HepG2 (cell line): ENCODE results near the gene TIMM17A. TPM values are rescaled to one million over a fixed set of nuclear protein-coding genes. Genes with fewer than 3 reads are reported as not detected.

Experiments
- NCOR1 ChIP-seq: fragments of 200-600 bp; sonication (generic); IDR thresholded peaks from 2 replicates; pipeline ENCODE4 v1.7.0; 2017; ENCODE audit warnings: antibody characterized with exemption, low read length, borderline replicate concordance
- NONO ChIP-seq, 2 experiments: fragments of 450-650 bp in 1 of 2; sonication (generic) in 1 of 2; formaldehyde crosslinking in 1 of 2; IDR thresholded peaks in 1 of 2; conservative IDR thresholded peaks in 1 of 2; 2 replicates each; pipeline versions ENCODE4 v1.6.1 to v1.8.0; 2017 to 2022; ENCODE audit warnings: mild to moderate bottlenecking in 1 of 2, missing genetic modification reagents in 1 of 2, moderate library complexity in 1 of 2
- SALL1 ChIP-seq: sonication (generic); formaldehyde crosslinking; IDR thresholded peaks from 2 replicates; pipeline ENCODE4 v1.8.0; 2022; ENCODE audit warnings: mild to moderate bottlenecking, missing genetic modification reagents
- TAF15 ChIP-seq: fragments of 200-400 bp; formaldehyde crosslinking; IDR thresholded peaks from one replicate; pipeline ENCODE4 v1.6.1; 2018; ENCODE audit warnings: mild to moderate bottlenecking, low read depth, low read length; ENCODE audit not compliant: poor library complexity, severe bottlenecking
- ZBTB7A ChIP-seq: sonication (generic); formaldehyde crosslinking; IDR thresholded peaks from 2 replicates; pipeline ENCODE4 v1.8.0; 2022; ENCODE audit warnings: mild to moderate bottlenecking, missing genetic modification reagents
- ZNF235 ChIP-seq: sonication (generic); formaldehyde crosslinking; IDR thresholded peaks from 2 replicates; pipeline ENCODE4 v1.8.1; 2023; ENCODE audit warnings: mild to moderate bottlenecking, missing genetic modification reagents, borderline replicate concordance
- ZNF337 ChIP-seq: sonication (generic); formaldehyde crosslinking; IDR thresholded peaks from 2 replicates; pipeline ENCODE4 v1.5.1; 2020; ENCODE audit warnings: missing genetic modification reagents, low read depth, mild to moderate bottlenecking, borderline replicate concordance
- ZNF530 ChIP-seq: sonication (generic); formaldehyde crosslinking; IDR thresholded peaks from 2 replicates; pipeline ENCODE4 v1.5.0; 2020; ENCODE audit warnings: low read depth, mild to moderate bottlenecking, missing genetic modification reagents
- ZNF883 ChIP-seq: sonication (generic); formaldehyde crosslinking; IDR thresholded peaks from 2 replicates; pipeline ENCODE4 v1.5.1; 2020; ENCODE audit warnings: mild to moderate bottlenecking, missing genetic modification reagents; ENCODE audit errors: not compliant biosample characterization
- polyA plus RNA-seq, 8 experiments: library from polyadenylated mRNA; depleted of rRNA in 3 of 8; stranded (reverse) in 7 of 8; unstranded in 1 of 8; fragments of >200 nt; fragmentation: Illumina TruSeq in 4 of 8; extraction: Trizol in 4 of 8; gene quantifications; 2 replicates each; pipeline versions ENCODE4 v1.2.1 to v1.2.3, GENCODE V29; 2011 to 2016; ENCODE audit warnings: low read depth in 4 of 8, missing spikeins in 1 of 8, mixed read lengths in 1 of 8; ENCODE audit not compliant: insufficient read depth in 1 of 8
- total RNA-seq, 5 experiments: library from RNA; depleted of rRNA; stranded (reverse); fragments of >200 nt; fragmentation: Illumina TruSeq; extraction: Trizol; gene quantifications; 2 replicates each; pipeline ENCODE4 v1.2.3, GENCODE V29; 2016; ENCODE audit warnings: low read depth in 1 of 5
- TF ChIP-seq, protein P1 (sequence below): sonication (generic); formaldehyde crosslinking; IDR thresholded peaks from 2 replicates; pipeline ENCODE4 v1.9.0; 2022; ENCODE audit warnings: missing genetic modification reagents, mild to moderate bottlenecking, borderline replicate concordance
- TF ChIP-seq, protein P2 (sequence below): sonication (generic); formaldehyde crosslinking; IDR thresholded peaks from 2 replicates; pipeline ENCODE4 v1.5.1; 2020; ENCODE audit warnings: missing genetic modification reagents, mild to moderate bottlenecking, borderline replicate concordance
- TF ChIP-seq, protein P3 (sequence below): sonication (generic); formaldehyde crosslinking; IDR thresholded peaks from 2 replicates; pipeline ENCODE4 v1.5.1; 2020; ENCODE audit warnings: missing genetic modification reagents, mild to moderate bottlenecking, borderline replicate concordance
- TF ChIP-seq, protein P4 (sequence below): sonication (generic); formaldehyde crosslinking; IDR thresholded peaks from 2 replicates; pipeline ENCODE4 v1.4.0; 2020; ENCODE audit warnings: missing genetic modification reagents, borderline replicate concordance

TIMM17A gene
- total and polyA plus RNA-seq, 2 of the 13 experiments (the other 11 are each of a cell fraction or from before 2014, with no cell fraction given), result 50.8 to 97.8 TPM

DNA sequence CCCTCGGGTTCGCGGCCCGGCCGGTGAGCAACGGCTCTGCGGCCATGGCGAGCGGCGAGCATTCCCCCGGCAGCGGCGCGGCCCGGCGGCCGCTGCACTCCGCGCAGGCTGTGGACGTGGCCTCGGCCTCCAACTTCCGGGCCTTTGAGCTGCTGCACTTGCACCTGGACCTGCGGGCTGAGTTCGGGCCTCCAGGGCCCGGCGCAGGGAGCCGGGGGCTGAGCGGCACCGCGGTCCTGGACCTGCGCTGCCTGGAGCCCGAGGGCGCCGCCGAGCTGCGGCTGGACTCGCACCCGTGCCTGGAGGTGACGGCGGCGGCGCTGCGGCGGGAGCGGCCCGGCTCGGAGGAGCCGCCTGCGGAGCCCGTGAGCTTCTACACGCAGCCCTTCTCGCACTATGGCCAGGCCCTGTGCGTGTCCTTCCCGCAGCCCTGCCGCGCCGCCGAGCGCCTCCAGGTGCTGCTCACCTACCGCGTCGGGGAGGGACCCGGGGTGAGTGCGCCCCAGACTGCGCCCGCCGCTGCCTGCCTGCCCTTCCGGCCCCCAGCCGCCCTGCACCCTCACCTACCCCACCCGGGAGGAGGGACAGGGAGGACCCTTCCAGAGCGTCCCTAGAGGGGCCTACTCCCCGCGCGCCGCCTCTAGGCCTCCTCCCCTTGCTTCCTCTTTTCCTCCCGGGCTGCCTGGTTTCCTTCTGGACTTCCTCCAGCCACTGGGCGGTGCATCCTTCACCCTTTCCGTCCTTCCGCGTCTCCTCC is 27.5 kb downstream of the TIMM17A start, which contains the start of gene RNPEP (continued):
- TF ChIP-seq ZNF337 (CRISPR knock-in tag), result no peak
- TF ChIP-seq, protein P1, sequence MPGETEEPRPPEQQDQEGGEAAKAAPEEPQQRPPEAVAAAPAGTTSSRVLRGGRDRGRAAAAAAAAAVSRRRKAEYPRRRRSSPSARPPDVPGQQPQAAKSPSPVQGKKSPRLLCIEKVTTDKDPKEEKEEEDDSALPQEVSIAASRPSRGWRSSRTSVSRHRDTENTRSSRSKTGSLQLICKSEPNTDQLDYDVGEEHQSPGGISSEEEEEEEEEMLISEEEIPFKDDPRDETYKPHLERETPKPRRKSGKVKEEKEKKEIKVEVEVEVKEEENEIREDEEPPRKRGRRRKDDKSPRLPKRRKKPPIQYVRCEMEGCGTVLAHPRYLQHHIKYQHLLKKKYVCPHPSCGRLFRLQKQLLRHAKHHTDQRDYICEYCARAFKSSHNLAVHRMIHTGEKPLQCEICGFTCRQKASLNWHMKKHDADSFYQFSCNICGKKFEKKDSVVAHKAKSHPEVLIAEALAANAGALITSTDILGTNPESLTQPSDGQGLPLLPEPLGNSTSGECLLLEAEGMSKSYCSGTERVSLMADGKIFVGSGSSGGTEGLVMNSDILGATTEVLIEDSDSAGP, result peak; percentile 88
- TF ChIP-seq TAF15, result no peak
- TF ChIP-seq ZNF883, result peak; percentile 17
- TF ChIP-seq, protein P2, sequence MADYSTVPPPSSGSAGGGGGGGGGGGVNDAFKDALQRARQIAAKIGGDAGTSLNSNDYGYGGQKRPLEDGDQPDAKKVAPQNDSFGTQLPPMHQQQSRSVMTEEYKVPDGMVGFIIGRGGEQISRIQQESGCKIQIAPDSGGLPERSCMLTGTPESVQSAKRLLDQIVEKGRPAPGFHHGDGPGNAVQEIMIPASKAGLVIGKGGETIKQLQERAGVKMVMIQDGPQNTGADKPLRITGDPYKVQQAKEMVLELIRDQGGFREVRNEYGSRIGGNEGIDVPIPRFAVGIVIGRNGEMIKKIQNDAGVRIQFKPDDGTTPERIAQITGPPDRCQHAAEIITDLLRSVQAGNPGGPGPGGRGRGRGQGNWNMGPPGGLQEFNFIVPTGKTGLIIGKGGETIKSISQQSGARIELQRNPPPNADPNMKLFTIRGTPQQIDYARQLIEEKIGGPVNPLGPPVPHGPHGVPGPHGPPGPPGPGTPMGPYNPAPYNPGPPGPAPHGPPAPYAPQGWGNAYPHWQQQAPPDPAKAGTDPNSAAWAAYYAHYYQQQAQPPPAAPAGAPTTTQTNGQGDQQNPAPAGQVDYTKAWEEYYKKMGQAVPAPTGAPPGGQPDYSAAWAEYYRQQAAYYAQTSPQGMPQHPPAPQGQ (CRISPR knock-in tag), result no peak
- TF ChIP-seq, protein P3, sequence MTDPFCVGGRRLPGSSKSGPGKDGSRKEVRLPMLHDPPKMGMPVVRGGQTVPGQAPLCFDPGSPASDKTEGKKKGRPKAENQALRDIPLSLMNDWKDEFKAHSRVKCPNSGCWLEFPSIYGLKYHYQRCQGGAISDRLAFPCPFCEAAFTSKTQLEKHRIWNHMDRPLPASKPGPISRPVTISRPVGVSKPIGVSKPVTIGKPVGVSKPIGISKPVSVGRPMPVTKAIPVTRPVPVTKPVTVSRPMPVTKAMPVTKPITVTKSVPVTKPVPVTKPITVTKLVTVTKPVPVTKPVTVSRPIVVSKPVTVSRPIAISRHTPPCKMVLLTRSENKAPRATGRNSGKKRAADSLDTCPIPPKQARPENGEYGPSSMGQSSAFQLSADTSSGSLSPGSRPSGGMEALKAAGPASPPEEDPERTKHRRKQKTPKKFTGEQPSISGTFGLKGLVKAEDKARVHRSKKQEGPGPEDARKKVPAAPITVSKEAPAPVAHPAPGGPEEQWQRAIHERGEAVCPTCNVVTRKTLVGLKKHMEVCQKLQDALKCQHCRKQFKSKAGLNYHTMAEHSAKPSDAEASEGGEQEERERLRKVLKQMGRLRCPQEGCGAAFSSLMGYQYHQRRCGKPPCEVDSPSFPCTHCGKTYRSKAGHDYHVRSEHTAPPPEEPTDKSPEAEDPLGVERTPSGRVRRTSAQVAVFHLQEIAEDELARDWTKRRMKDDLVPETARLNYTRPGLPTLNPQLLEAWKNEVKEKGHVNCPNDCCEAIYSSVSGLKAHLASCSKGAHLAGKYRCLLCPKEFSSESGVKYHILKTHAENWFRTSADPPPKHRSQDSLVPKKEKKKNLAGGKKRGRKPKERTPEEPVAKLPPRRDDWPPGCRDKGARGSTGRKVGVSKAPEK (CRISPR knock-in tag), result 0 out of 2 replicates have a peak, but pooled peaks have one; percentile 50
- peak; percentile 42; the same call in 1 of the 2 replicates for TF ChIP-seq ZBTB7A (CRISPR knock-in tag)
- no peak; the same call in 1 of the 2 replicates for TF ChIP-seq ZNF530 (CRISPR knock-in tag)
- TF ChIP-seq ZNF235 (CRISPR knock-in tag), result peak; percentile 85; the same call in 1 of the 2 replicates
- peak; percentile 76 for TF ChIP-seq SALL1 (CRISPR knock-in tag)
- TF ChIP-seq, protein P4, sequence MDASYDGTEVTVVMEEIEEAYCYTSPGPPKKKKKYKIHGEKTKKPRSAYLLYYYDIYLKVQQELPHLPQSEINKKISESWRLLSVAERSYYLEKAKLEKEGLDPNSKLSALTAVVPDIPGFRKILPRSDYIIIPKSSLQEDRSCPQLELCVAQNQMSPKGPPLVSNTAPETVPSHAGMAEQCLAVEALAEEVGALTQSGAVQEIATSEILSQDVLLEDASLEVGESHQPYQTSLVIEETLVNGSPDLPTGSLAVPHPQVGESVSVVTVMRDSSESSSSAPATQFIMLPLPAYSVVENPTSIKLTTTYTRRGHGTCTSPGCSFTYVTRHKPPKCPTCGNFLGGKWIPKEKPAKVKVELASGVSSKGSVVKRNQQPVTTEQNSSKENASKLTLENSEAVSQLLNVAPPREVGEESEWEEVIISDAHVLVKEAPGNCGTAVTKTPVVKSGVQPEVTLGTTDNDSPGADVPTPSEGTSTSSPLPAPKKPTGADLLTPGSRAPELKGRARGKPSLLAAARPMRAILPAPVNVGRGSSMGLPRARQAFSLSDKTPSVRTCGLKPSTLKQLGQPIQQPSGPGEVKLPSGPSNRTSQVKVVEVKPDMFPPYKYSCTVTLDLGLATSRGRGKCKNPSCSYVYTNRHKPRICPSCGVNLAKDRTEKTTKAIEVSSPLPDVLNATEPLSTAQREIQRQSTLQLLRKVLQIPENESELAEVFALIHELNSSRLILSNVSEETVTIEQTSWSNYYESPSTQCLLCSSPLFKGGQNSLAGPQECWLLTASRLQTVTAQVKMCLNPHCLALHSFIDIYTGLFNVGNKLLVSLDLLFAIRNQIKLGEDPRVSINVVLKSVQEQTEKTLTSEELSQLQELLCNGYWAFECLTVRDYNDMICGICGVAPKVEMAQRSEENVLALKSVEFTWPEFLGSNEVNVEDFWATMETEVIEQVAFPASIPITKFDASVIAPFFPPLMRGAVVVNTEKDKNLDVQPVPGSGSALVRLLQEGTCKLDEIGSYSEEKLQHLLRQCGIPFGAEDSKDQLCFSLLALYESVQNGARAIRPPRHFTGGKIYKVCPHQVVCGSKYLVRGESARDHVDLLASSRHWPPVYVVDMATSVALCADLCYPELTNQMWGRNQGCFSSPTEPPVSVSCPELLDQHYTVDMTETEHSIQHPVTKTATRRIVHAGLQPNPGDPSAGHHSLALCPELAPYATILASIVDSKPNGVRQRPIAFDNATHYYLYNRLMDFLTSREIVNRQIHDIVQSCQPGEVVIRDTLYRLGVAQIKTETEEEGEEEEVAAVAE (CRISPR knock-in tag), result no peak
- TF ChIP-seq NCOR1, result no peak
- TF ChIP-seq NONO (IDR thresholded peaks at IDR 0.05), result no peak
- TF ChIP-seq NONO (CRISPR knock-in tag; conservative IDR thresholded peaks at IDR 0.05), result no peak; the same call in none of the 2 replicates
